Glomerular endothelial cell (primary cell): Measurements from ENCODE around the gene CPXM1. TPM values are rescaled to one million over a fixed set of nuclear protein-coding genes. Genes with fewer than 3 reads are reported as not detected.

Source experiments
- DNase-seq: peaks from one replicate; pipeline ENCODE4 v3.0.0-alpha.2; 2011; ENCODE audit warnings: low read depth, low spot score; ENCODE audit errors: extremely low read depth
- total RNA-seq: library from RNA; depleted of rRNA; stranded (reverse); fragments of >200 nt; gene quantifications from 2 replicates; pipeline ENCODE4 v1.2.3, GENCODE V29; 2015

The CPXM1 gene
- total RNA-seq, 1 donor from 2014 or later: 12.5 TPM

DNA sequence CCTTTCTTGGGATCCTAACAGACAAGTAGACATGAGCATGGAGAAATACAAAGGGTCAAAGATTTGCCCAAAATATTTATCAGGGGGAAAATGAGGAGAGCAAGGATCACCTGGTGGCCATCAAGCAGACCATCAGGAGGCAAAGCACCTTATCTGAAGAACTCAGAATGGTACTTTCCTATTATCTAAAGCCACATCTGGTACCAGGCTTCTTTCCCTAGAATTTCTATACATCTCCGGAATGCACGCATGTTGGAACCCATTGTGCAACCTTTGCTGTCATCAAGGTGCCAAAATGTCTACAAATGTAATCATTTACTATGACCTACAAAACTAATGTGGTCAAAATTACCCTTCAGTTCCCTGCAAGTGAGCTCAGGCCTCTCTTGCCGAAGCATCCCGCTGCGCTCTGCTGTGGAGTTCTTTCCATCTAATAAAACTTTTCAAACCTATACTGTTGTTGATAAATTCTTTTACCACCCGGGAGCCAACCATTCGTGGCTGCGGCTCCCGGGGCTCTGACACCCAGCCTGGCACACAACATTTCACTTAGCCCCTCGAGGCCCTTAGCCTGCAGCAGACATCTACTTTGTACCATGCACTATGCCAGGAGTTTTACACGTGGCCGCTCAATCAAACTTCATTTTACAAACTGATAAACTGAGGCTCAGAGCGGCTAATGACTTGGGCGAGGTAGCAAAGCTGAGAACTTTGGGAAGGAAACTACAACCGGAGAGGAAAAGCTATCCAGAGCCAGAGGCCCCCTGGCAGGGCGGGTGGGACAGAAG lies 3.8 kb upstream of the CPXM1 start:
- no peak for DNase-seq

DNA sequence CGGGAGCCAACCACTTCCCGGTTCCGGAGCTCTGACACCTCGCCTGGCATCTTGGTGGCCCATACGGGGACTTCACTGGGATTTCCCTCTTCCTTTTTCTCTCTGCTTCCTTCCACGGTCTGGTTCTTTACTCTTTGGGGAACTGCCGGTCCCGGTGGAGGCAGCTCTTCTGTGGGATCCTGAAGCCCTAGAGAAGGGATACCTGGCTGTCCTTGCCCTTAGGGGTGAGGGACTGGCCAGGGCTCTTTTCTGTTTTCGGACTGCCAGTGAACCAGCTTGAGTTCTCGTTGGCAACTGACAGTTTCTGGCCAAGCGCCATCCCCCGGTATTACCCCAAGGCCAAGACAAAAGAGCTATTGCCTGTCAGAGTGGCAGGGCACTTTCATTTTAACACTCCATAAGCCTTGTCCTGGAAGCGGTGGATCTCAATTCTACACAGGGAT lies 880 bp upstream of the CPXM1 start:
- no peak for DNase-seq

DNA sequence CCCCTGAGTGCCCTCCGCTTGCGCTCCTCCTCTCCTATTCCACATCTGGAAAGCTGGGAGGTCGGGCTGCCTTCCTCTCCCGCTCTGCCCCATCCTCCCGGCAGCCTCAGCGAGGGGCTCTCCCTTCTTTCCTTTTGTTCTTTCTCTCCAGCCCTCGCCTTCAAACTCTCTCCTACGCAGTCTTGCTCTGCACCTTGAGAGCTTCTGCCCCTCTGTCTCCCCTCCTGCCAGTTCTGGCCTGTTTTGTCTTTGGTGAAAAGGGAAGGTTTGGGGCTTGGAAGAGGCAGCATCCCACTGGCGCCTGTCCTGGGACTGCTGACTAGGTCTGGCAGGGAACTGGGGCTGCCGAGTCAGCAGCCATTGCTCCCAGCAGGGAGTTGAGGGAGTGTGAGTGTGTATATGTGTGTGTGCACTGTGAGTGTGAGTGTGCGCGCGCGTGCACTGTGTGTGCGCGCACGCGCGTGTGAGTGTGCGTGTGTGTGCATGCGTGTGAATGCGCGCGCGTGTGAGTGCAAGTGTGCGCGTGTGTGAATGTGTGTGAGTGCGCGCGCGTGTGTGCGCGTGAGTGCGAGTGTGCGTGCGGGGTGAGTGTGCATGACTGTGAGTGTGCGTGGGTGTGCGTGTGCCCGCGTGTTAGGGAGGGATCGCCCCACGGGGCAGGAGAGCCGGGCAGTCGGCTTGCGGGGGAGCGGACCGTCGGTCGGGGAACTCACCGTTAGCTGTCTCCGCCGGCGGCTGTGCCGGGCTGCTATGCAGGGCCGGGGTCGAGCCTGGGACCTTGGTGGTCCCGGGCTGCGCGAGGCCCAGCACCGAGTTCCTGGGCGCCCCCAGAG lies 523 bp downstream of the CPXM1 start:
- no peak for DNase-seq

DNA sequence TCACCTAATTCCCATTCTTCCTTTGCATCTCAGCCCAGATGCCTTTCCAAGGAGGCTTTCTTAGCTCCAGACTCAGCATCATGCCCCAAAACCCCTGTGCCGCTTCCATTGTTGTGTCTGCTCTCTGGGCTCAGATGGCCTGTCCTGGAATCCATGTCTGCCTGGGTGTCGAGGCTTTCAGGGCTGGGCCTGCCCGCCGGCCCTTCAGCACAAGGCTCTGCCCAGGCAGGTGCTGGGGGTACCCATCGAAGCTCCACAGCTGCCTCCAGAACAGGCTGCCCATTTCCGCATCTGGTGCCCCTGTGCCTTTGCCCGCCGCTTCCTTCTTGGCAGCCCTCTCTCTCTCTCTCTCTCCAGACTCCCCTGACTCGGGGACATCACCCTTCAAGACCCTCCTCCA lies 1.2 kb downstream of the CPXM1 start:
- no peak for DNase-seq

DNA sequence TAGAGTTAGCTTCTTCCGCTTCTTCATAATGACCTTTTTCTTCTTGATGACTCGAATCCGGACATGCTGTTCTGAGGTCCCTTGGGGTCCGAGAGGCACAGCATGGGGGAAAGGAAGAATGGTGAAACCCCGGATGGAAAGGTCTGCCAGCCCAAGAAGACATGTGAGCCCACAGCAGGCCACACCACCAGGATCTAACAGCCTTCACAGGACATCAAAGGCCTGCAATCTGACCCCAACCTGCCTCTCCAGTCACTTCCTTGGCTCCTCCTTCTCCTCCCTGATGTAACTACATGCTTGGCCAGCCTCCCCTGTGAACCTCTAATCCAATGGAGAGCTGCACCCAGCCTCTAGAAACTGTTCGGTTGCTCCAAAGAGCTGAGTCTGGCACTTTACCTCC lies 1.6 kb downstream of the CPXM1 start:
- no peak for DNase-seq

DNA sequence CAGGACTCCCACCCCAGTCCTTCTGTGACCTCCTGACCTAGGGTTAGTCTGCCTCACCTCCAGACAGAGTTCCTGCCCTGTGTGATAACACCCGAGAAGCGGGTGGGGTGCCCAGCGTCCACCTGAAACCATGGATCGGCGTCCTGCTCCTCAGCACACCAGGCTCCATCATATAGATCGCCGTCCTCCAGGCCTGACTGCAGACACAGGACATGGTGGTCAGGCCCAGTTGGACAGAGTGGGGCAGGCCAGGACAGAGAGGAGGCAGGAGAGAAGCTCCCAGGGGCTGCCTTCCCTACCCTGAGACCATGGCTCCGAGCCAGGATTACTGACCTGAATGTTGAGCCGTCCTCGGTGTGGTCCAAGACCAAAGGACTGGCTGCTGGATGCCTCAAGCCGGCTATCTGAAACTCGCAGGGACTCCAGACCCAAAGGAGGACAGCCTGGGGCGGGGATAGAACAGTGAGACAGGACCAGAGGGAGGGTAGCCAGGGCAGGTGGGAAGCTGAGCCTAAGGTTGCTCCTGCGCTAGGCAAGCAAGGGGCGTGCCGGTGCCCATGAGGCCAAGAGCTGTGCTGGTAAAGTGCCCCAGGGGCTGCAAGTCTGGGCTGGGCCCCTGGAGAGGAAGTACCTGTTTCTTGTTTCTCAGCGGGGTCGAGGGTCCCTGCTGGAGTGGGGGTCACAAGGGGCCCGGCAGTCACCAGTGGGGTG lies 2.2 kb downstream of the CPXM1 start:
- DNase-seq: no peak

DNA sequence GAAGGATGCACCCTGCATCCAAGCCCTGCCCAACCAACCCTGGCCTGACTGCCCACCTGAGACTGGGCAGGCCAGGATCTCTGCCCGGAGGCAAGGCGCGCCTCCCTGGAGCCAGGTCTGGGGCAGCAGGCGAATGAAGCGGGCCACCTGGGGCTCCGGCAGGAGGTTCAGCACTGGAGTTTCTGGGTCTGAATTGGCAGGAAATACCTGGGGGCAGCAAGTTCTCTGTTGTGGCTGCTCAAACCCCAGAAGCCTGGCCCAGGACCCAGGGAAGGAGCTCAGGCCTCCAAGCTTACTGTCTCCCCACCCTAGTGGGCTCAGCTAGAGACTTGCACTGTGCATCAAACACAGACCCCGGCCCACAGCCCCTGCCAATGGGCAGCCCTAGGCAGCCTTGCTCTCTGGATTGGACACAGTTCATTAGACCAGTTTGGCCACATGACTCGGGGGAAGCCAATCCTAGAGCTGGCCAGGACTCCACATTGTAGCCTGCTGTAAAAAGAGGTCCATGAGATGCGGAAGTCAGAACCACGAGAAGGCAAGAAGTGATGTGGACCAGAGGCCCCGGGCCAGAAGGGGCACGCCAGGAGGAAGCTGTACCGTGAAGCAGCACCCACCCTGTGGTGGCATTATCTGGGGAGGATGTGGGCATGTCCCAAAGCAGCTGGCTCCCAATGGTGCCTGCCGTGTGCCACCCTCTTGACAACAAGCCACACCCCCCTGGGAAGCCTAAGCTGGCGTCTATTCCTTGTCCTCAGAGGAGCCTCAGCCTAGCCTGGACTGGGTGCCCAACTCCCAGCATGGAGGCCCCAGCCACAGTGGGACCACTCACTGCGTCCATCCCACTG lies 3.1 kb downstream of the CPXM1 start:
- DNase-seq: no peak

DNA sequence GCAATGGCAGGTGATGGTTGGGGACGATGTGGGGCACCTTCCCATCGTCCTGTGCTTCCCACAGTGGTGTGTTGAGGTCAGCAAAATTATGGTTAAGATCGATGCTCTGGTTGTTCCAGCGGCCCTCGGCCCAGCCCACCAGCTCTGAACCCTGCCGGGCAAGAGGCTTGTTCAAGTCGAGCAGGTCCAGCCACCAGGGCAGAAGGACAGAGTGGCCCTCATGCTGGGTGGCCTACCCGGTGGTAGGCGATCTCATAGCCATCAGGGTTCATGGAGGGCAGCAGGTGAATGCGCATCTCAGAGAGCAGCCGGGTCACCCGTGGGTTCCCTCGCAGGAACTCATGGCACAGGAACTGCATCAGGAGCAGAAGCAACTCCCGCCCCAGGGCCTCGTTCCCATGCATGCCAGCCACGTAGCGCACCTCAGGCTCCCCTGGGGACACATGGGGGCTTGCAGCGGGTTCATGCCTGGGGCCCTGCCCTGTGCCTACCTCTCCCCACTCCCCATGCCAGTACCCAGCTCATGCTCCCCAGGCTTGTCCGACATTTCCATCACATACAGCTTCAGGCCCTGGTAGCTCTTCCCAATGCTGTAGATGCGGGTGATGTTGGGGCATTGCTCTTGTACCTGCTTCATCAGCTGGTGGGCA lies 4.3 kb downstream of the CPXM1 start:
- DNase-seq: no peak

DNA sequence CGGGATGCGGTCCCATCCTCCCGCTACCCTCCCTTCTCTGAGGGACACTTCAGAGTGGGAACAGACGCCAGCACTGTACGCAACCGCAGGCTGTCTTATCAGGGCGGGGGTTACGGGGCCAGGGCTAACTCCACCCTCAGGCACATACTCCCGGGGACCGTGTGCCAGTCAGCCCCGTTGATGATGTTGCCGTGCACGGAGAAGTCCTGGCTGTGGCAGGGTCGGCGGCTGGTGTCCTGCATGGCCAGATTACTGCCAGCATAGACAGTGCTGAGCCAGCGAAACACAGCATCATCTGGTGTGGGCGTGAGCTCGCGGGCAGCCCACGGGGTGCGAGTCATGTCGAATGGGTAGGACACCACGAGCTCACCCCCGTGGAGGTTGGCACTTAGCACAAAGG lies 5.0 kb downstream of the CPXM1 start:
- DNase-seq: no peak

DNA sequence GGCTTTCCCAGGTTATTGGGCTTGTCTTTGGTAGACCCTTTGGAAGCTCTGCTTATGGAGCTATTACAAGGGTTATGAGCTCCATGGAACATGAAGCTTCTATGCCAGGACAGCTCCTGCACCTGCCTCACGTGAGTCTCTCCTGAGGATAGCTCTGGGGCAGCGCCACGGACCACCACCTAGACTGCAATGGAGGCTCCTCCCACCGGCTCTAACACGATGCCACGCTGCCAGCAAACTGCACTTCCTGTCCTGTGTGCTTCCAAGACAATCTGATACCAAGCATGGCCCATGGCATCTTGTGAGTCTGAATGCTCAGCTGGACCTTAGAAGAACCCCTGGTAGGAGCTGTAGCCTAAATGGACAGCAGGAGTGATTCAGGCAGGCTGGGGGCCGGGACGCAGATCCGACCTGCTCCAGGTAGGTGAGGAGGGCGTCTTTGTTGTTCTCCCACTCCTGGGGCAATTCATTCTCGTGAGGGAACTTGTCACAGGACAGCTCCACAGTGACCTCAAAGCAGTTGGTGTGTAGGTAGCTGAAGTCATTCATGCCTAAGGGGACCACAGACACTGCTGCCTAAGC lies 5.5 kb downstream of the CPXM1 start:
- DNase-seq: no peak

DNA sequence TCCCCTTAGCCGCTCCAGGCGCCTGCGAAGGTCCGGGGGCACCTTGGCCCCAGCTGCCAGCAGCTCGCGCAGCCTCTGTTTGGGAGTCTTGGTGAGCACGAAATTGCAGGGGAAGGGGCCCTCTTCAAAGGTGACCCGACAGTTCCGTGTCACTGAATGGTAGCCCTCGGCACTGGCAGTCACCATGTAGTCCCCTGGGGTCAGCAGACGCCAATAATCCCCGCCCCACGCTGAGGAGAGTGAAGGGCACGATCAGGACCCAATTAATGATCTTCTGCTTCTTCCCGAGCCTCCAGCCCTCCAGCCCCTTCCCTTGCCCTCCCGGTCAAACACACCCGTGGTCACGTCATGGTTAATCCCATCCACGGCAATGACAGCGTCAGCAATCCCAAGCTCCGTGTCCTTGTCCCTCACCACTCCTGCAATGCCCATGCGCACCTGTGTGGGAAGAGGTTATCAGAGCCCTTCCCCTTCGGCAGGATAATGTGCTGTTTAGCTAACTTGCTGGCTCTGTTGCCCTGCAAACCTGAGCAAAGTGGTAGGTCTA lies 6.2 kb downstream of the CPXM1 start:
- DNase-seq: no peak

DNA sequence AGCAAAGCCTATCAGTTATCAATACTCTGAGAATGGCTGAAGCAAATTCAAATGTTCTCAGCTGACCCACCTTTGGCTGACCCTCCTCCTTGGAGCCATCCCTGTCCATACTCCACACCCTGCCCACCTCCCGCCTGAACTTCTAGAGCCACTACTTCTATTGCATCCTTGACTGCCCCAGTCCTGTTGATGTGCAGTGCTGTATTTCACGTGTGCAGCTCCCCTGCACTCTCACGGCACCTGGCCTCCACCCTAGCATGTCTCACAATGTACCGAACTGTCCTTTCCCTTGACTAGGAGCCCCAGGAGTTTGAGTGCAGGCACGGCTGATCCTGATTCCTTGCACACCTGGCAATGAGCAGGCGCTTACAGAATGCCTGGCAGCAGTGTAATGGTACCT lies 7.0 kb downstream of the CPXM1 start:
- DNase-seq: no peak

DNA sequence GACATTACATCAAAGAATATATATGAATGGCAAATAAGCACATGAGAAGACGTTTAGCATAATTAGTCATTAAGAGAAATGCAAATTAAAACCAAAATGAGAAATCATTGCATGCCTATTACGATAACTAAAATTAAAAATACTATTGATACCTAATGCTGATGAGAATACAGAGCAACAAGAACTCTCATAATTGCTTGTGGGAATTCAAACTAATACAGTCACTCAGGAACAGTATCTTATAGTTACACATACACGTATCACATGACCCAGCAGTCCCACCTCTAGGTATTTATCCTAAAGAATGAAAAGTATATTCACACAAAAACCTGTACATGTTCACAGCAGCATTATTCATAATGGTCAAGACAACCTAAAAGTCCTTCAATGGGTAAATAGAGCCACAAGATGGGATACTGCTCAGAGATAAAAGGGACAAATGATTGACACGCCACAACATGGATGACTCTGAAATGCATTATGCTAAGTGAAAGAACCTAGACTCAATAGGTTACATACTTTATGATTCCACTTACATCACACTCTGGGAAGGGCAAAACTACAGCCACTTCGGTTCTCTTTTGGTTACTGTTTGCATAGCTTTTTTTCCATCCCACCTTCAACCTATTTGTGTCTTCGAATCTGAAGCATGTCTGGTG lies 16.4 kb downstream of the CPXM1 start:
- DNase-seq: no peak

DNA sequence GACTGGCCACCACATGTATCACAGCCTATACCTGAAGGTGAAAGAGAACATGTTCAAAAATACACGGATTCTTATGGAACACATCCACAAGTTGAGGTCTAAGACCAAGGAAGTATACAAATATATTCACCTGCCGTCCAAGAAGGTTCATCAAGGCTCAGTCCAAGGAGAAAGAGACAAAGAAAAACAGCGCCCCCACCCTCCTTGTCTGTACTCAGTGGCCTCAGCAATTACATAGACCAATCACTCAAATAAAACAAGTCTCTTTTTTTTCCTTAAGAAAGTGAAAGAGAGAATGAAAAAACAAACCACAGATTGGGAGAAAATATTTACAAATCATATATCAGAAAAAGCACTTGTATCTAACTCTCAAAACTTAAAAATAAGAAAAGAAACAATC lies 19.5 kb downstream of the CPXM1 start:
- no peak for DNase-seq

DNA sequence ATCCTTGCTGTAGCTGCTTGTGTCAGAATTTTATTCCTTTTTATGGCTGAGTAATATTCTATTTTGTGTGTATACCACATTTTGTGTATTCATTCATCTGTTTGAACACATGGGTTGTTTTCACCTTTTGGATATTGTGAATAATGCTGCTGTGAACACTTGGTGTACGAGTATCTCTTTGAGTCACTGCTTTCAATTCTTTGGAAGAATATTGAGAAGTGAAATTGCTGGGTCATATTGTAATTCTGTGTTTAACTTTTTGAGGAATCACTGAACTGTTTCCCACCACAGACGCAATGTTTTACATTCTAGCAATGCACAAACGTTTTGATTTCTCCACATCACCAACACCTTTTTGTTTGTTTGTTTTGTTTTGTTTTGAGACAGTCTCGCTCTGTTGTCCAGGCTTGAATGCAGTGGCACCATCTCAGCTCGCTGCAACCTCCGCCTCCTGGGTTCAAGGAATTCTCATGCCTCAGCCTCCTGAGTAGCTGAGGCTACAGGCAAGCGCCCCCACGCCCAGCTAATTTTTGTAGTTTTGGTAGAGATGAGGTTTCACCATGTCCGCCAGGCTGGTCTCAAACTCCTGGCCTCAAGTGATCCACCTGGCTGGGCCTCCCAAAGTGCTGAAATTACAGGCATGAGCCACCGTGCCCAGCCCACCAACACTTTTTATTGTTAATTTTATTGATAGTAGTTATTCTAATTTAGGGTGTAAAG lies 21.7 kb downstream of the CPXM1 start:
- DNase-seq: no peak

DNA sequence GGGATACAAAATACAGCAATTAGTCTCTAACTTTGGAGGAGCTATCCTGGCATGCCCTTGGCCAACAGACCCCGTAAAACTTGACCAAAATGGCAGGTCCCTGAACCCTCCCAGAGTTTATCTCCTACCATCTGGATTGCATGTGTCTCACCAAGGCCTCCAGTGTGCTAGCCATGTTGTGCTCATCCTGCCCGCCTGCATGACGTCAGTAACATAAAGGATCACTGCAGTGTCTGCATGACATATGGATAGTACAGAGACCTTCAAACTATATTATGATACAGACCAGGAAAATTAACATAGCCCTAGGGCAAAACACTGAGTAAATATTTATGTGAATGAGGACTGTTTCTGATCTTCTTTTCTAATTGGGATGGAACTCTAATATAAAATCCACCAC lies 25.3 kb downstream of the CPXM1 start:
- DNase-seq: no peak

DNA sequence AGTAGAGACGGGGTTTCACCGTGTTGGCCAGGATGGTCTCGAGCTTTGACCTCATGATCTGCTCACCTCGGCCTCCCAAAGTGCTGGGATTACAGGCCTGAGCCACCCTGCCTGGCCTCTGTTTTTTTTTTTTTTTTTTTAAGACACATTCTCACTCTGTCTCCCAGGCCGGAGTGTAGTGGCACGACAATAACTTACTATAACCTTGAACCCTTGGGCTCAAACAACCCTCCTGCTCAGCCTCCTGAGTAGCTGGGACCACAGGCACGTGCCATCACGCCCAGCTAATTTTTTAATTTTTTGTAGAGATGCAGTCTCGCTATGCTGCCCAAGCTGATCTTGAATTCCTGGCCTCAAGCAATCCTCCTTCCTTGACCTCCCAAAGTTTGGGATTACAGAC lies 26.6 kb downstream of the CPXM1 start:
- DNase-seq: no peak

DNA sequence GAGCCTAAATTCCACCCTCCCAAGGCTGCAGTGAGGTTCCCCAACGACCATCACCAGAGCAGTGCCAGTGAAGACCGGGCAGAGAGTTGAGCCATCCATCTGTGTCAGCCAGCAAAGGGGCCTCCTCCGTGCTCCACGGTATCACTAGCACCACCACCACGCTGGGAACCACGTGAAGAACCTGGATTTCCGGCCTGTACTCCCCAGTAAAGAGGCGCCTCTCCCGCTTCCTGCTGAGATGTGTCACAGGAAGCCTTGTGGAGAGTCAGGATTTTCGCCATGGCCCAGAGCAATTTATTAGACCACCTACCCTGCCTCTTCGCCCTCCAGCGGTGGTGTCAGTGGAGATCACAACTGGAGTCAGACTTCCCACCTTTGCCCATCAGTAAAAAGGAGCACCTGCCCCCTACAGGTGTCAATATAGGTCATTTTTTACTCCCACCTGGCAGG lies 28.8 kb downstream of the CPXM1 start:
- DNase-seq: peak; percentile 27
